Activated CD8-positive, alpha-beta T cell treated with anti-CD3 and anti-CD28 coated beads for 36 hours (primary cell): ENCODE results near the gene GPATCH8. TPM values are rescaled to one million over a fixed set of nuclear protein-coding genes. Genes with fewer than 3 reads are reported as not detected.

Source experiments
- ATAC-seq: fragments of 200-7000 bp; cut with Tn5 transposase; one replicate; pipeline ENCODE4 v1.10.0; 2021; ENCODE audit warnings: mild to moderate bottlenecking, moderate library complexity
- CTCF ChIA-PET: fragments of 350-600 bp; sonication (Branson Sonifier 250); formaldehyde crosslinking; loops from one replicate; lab custom pipeline; 2021; ENCODE audit warnings: antibody characterized with exemption; lab: Charles Lee
- POLR2A ChIA-PET: fragments of 350-600 bp; sonication (Branson Sonifier 250); formaldehyde crosslinking; loops from one replicate; lab custom pipeline; 2021; ENCODE audit warnings: antibody characterized with exemption; lab: Charles Lee
- DNase-seq: peaks from one replicate; pipeline ENCODE4 v3.0.0-alpha.2; 2020
- H3K27ac Mint-ChIP-seq: one replicate; pipeline ENCODE4 v1.8.0; 2021; ENCODE audit warnings: mild to moderate bottlenecking, mixed read lengths
- H3K27me3 Mint-ChIP-seq: one replicate; pipeline ENCODE4 v1.8.0; 2021; ENCODE audit warnings: mixed read lengths
- H3K36me3 Mint-ChIP-seq: one replicate; pipeline ENCODE4 v1.8.0; 2021; ENCODE audit warnings: low read depth, mixed read lengths
- H3K4me1 Mint-ChIP-seq: one replicate; pipeline ENCODE4 v1.8.0; 2021; ENCODE audit warnings: low read depth, mixed read lengths
- H3K4me3 Mint-ChIP-seq: one replicate; pipeline ENCODE4 v1.8.0; 2021; ENCODE audit warnings: mild to moderate bottlenecking, moderate library complexity, mixed read lengths
- H3K9me3 Mint-ChIP-seq: one replicate; pipeline ENCODE4 v1.8.0; 2021; ENCODE audit warnings: mixed read lengths
- CTCF ChIP-seq: fragments of 200-600 bp; IDR thresholded peaks from one replicate; pipeline ENCODE4 v1.8.0; 2022; ENCODE audit warnings: antibody characterized with exemption, mild to moderate bottlenecking
- intact Hi-C: fragments of 100-400 bp; cut with micrococcal nuclease; formaldehyde crosslinking; loops from one replicate; pipeline ENCODE4 v1.10.0; 2022
- total RNA-seq, 2 experiments: library from RNA; stranded (reverse); gene quantifications; one replicate each; pipeline ENCODE4 v1.2.3, GENCODE V29; 2021

The GPATCH8 gene
- 10 to 100 TPM; 34.0 to 36.8 TPM for total RNA-seq

GRCh38 chr17:44503147-44504029, at the start of gene GPATCH8:
GPATCH8 (minus strand) TSS chr17:44503406; CDS start chr17:44503370, 36 bp downstream.
- Mint-ChIP-seq H3K9me3 (no peaks in the 10 kb centered on the region), H3K36me3 (peaks cover 3% of the 10 kb centered on the region), H3K27me3 (no peaks in the 10 kb centered on the region), H3K4me1 (peaks cover 28% of the 10 kb centered on the region), H3K27ac (peak within 1 kb of the TSS; percentile 89), H3K4me3 (peak within 1 kb of the TSS; percentile 92)
- TF ChIP-seq CTCF: no peak
- intact Hi-C loops: no loop called here
- CTCF ChIA-PET: interaction anchor here (0.6 to 1.6 kb wide), 4 partner anchors 13 to 294 kb away, joined by 3 to 6 read pairs (median 4); no protein-coding TSS in a partner anchor
- DNase-seq (peak; percentile 95), ATAC-seq (peak; percentile 97)
- POLR2A ChIA-PET: interaction anchor here (1.0 to 1.8 kb wide), 6 partner anchors 8 to 185 kb away, joined by 3 to 6 read pairs (median 4); partner anchors contain the start of gene CCDC43

- peaks cover 10% of the 10 kb centered on the region for H3K4me1 Mint-ChIP-seq
- intact Hi-C loops: no loop called here
- ATAC-seq (no peak), DNase-seq (no peak)
- ChIA-PET POLR2A (no interaction called here), CTCF (interaction anchor here (0.7 to 1.5 kb wide), 2 partner anchors 16 to 29 kb away, joined by 3 read pairs; no protein-coding TSS in a partner anchor)
- no peak overlapping the region for H3K27ac Mint-ChIP-seq
- H3K4me3 Mint-ChIP-seq: no peak overlapping the region
- TF ChIP-seq CTCF: no peak
- H3K9me3 Mint-ChIP-seq: no peaks in the 10 kb centered on the region
- no peaks in the 10 kb centered on the region for H3K36me3 Mint-ChIP-seq
- H3K27me3 Mint-ChIP-seq: peaks cover 18% of the 10 kb centered on the region
These were observed 49.2 kb upstream of the GPATCH8 start for GRCh38 chr17:44552361-44552760.

DNA sequence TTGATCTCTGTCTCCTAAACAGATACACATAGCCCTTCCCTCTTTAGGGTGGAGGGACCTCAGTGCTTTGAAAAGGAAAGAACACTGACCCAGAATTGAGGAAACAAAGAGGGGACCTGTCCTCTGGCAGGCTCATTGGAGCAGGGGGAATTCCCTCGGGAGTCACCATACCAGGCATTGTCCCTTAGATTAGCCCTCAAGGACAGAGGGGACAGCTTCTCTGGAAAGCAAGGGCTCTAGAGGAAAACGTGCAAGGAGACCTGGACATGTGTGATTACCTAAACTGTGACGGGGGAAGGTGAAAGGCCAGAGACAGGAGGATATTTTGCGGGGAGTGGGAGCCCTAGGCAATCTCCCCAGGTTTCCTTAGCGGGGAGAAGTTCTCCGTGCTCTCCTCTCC, 46.5 kb upstream of the GPATCH8 start:
- no peaks in the 10 kb centered on the region for H3K9me3 Mint-ChIP-seq
- DNase-seq (no peak), ATAC-seq (no peak)
- POLR2A ChIA-PET: no interaction called here
- H3K4me1 Mint-ChIP-seq: peaks cover 4% of the 10 kb centered on the region
- no peak overlapping the region for H3K4me3 Mint-ChIP-seq
- H3K27ac Mint-ChIP-seq: no peak overlapping the region
- intact Hi-C loops: no loop called here
- H3K36me3 Mint-ChIP-seq: no peaks in the 10 kb centered on the region
- CTCF ChIA-PET: interaction anchor here (0.7 to 1.0 kb wide), 2 partner anchors 16 to 45 kb away, joined by 3 read pairs; no protein-coding TSS in a partner anchor
- no peak for TF ChIP-seq CTCF
- peaks cover 13% of the 10 kb centered on the region for H3K27me3 Mint-ChIP-seq

DNA sequence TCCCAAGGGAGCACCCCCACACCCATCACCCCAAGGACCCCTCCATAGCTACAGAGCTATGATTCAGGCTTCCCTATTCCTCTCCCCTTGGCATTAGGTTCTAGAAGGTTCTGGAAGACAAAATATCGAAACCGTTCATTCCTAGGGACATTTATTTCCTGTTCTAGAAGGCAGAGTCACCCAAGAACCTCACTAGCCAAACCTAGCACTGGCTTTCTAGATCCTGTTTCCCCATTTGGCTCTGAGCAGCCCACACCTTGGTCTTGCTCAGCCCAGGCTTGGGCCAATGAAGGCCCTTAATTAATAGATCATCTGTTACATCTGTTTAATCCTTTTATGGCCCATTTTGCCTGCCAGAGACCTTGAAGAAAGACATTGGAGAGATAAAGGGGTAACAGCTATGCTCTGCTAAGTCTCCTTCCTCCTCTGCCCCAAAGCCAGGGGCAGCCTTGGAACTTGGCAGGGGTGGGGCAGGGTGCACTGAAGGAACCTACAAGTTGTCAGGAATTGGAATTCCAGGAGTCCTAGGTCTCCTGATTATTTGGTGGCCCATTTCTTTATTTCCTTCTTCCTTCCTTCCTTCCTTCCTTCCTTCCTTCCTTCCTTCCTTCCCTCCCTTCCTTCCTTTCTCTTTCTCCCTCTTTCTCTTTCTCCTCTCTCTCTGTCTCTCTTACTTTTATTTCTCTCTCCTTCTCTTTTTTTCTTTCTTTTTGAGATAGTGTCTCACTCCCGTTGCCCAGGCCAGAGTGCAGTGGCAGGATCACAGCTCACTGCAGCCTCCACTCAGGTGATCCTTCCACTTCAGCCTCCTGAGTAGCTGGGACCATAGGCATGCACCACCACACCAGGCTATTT, 45.4 kb upstream of the GPATCH8 start:
- no peak overlapping the region for H3K27ac Mint-ChIP-seq
- H3K4me1 Mint-ChIP-seq: peaks cover 4% of the 10 kb centered on the region
- TF ChIP-seq CTCF: no peak
- no peaks in the 10 kb centered on the region for H3K9me3 Mint-ChIP-seq
- peaks cover 18% of the 10 kb centered on the region for H3K27me3 Mint-ChIP-seq
- H3K4me3 Mint-ChIP-seq: no peak overlapping the region
- ATAC-seq (no peak), DNase-seq (no peak)
- ChIA-PET CTCF (interaction anchor here (2.5 to 2.8 kb wide), 2 partner anchors 15 to 26 kb away, joined by 6 to 13 read pairs; no protein-coding TSS in a partner anchor), POLR2A (no interaction called here)
- H3K36me3 Mint-ChIP-seq: no peaks in the 10 kb centered on the region
- intact Hi-C loops: no loop called here
